ENCODE measurements around the gene TRAF6.

Gene TRAF6

DNA sequence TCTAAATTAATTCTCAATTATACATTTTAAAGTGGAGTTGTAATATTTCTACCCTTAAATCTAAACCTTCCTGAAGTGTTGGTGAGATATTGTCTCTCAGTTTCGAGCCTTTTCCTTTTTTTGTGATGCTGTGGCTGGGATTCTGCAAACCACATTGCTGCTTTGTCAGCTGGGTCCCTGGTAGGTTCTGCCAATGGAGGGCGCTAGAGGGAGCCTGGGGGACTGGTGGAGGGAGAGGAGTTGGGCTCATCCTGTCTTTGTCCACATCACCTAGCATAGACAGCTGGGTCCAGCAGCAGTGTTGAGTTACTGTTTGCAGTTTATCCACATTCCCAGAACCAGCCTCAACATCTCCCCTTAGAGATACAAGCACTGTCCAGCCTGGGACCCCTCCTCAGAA lies 41.0 kb downstream of the TRAF6 start:
- no peak overlapping the region for H3K27ac ChIP-seq
- peaks cover 0 to 19% (median 11%) of the 10 kb centered on the region in 4 donors for H3K4me1 ChIP-seq
- no peaks in the 10 kb centered on the region for H3K36me3 ChIP-seq
- intact Hi-C loops (cut with DNase I; ENCODE audit: low total_unique reads) = no loop called here
- H3K27me3 ChIP-seq = no peaks in the 10 kb centered on the region
- no peak for DNase-seq
- no peak for TF ChIP-seq CTCF (IDR thresholded peaks at IDR 0.05)
- no peak overlapping the region for H3K4me3 ChIP-seq
- H3K9me3 ChIP-seq = no peaks in the 10 kb centered on the region

GRCh38 chr11:36467916-36468315 lies 42.2 kb downstream of the TRAF6 start:
- Histone ChIP-seq H3K36me3 (peaks cover 0 to 3% (median 0%) of the 10 kb centered on the region in 3 donors), H3K4me1 (peaks cover 0 to 19% (median 11%) of the 10 kb centered on the region in 4 donors), H3K4me3 (no peak overlapping the region), H3K9me3 (no peaks in the 10 kb centered on the region), H3K27me3 (no peaks in the 10 kb centered on the region), H3K27ac (no peak overlapping the region)
- intact Hi-C loops (cut with DNase I; ENCODE audit: low total_unique reads) = no loop called here
- DNase-seq = no peak
- no peak for TF ChIP-seq CTCF (IDR thresholded peaks at IDR 0.05)

- no peak for TF ChIP-seq CTCF (IDR thresholded peaks at IDR 0.05)
- Histone ChIP-seq H3K27ac (no peak overlapping the region), H3K9me3 (no peaks in the 10 kb centered on the region), H3K27me3 (no peaks in the 10 kb centered on the region), H3K4me3 (no peak overlapping the region), H3K36me3 (peaks cover 0 to 6% (median 0%) of the 10 kb centered on the region in 3 donors), H3K4me1 (peaks cover 0 to 19% (median 11%) of the 10 kb centered on the region in 4 donors)
- intact Hi-C loops (cut with DNase I; ENCODE audit: low total_unique reads) = no loop called here
- DNase-seq = no peak
These were observed 43.1 kb downstream of the TRAF6 start for GRCh38 chr11:36467012-36467411.

GRCh38 chr11:36465449-36466163 lies 44.5 kb downstream of the TRAF6 start:
- Histone ChIP-seq H3K4me3 (no peak overlapping the region), H3K9me3 (no peaks in the 10 kb centered on the region), H3K4me1 (peaks cover 0 to 15% (median 9%) of the 10 kb centered on the region in 4 donors), H3K36me3 (peaks cover 0 to 6% (median 0%) of the 10 kb centered on the region in 3 donors), H3K27ac (no peak overlapping the region), H3K27me3 (no peaks in the 10 kb centered on the region)
- DNase-seq = no peak
- no peak for TF ChIP-seq CTCF (IDR thresholded peaks at IDR 0.05)
- intact Hi-C loops (cut with DNase I; ENCODE audit: low total_unique reads) = no loop called here

GRCh38 chr11:36464720-36465119 lies 45.4 kb downstream of the TRAF6 start:
- Histone ChIP-seq H3K36me3 (peaks cover 0 to 6% (median 0%) of the 10 kb centered on the region in 3 donors), H3K27ac (no peak overlapping the region), H3K4me1 (peaks cover 0 to 6% (median under 1%) of the 10 kb centered on the region in 4 donors), H3K9me3 (no peaks in the 10 kb centered on the region), H3K4me3 (no peak overlapping the region), H3K27me3 (no peaks in the 10 kb centered on the region)
- intact Hi-C loops (cut with DNase I; ENCODE audit: low total_unique reads) = no loop called here
- DNase-seq = no peak
- TF ChIP-seq CTCF (IDR thresholded peaks at IDR 0.05) = no peak
